ENCODE results near the gene IL4I1. TPM values are rescaled to one million over a fixed set of nuclear protein-coding genes. Genes with fewer than 3 reads are reported as not detected.

IL4I1 gene
- total and polyA plus RNA-seq, 10 donors: 1.1 to 20.2 (median 4.8) TPM

DNA sequence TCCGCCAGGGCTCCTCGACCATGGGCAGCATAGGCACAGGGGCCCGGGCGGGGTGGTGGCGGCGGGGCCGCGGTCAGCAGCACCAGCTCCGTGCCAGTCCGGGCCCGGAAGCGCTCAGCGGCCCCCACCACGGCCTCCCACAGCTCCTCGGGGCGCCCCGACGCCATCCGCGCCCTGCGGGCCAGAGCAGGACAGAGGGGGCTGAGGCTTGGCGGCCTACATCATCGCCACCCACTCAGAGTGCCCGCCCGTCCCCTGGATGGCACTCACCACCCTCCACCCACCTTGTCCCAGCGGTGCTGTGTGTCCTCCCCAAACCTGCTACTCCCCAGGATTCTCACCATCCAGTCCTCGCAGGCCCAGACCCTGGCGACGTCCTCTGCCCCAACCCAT lies 23.6 kb downstream of the IL4I1 start:
- no peak for DNase-seq
- H3K27me3 ChIP-seq (replicated peaks in 1 of 7): no peaks in the 10 kb centered on the region
- no peak overlapping the region for H3K4me3 ChIP-seq
- H3K36me3 ChIP-seq: peaks cover 0 to 41% (median 1%) of the 10 kb centered on the region in 6 donors
- TF ChIP-seq POLR2A (IDR thresholded peaks at IDR 0.05) (no peak), POLR2AphosphoS5 (IDR thresholded peaks at IDR 0.05) (no peak)
- TF ChIP-seq, protein P1, sequence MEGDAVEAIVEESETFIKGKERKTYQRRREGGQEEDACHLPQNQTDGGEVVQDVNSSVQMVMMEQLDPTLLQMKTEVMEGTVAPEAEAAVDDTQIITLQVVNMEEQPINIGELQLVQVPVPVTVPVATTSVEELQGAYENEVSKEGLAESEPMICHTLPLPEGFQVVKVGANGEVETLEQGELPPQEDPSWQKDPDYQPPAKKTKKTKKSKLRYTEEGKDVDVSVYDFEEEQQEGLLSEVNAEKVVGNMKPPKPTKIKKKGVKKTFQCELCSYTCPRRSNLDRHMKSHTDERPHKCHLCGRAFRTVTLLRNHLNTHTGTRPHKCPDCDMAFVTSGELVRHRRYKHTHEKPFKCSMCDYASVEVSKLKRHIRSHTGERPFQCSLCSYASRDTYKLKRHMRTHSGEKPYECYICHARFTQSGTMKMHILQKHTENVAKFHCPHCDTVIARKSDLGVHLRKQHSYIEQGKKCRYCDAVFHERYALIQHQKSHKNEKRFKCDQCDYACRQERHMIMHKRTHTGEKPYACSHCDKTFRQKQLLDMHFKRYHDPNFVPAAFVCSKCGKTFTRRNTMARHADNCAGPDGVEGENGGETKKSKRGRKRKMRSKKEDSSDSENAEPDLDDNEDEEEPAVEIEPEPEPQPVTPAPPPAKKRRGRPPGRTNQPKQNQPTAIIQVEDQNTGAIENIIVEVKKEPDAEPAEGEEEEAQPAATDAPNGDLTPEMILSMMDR (IDR thresholded peaks at IDR 0.05 in 8 of 11, conservative IDR thresholded peaks at IDR 0.05 in 3 of 11): no peak
- 89 to 97% (median 91%) methylated on average over 16 to 29 of the region's 29 CpGs for WGBS, 5 donors
- H3K4me1 ChIP-seq: peaks cover 19 to 76% (median 46%) of the 10 kb centered on the region in 6 donors
- H3K9me3 ChIP-seq: no peaks in the 10 kb centered on the region
- intact Hi-C loops (cut with DNase I; ENCODE audit: low total_unique reads): no loop called here
- peak overlapping the region in 1 of 8 donors; percentile 26 for H3K27ac ChIP-seq

DNA sequence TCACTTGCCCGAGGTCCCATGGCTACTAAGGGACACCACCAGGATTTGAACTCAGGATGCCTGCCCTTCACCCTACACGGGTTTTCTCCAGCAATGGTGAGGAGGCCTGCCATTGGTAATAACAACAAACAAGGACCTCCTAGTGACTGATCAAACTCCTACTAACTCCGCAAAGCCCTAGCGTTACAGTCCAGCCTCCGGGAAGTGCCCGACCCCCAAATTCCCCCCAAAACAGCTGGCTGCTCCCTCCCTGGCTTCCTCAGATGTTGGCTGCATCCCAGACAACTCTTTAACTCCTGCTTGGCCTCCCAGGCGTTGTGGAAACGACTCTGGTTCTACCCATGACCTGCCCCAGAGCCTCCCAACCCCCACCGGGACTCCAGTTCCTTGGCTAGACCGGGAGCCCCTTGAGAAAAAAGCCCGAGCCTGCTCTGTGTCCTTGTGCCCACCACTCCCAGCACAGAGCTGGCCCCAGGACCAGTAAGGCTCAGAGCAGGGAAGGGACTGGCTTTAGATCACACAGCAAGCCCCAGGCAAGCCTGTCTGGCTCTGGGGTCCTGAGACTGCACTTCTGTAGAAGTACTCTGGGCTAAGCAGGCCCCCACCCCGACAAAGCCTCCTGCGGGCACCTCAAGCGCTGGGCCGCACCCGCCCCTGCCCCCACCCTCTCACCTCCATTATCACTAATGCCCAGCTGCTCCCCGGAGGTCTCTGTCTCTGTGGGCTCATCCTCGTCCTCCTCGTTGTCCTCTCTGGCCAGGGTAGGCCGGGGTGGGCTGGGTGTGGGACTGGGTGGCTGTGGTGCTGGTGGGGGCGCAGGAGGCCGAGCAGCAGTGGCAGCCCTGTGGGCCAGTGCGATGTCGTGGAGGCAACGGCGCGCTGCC lies 24.2 kb downstream of the IL4I1 start:
- no peaks in the 10 kb centered on the region for H3K27me3 ChIP-seq (replicated peaks in 1 of 7)
- 84 to 94% (median 87%) methylated on average over 18 to 27 of the region's 27 CpGs for WGBS, 5 donors
- intact Hi-C loops (cut with DNase I; ENCODE audit: low total_unique reads): no loop called here

DNA sequence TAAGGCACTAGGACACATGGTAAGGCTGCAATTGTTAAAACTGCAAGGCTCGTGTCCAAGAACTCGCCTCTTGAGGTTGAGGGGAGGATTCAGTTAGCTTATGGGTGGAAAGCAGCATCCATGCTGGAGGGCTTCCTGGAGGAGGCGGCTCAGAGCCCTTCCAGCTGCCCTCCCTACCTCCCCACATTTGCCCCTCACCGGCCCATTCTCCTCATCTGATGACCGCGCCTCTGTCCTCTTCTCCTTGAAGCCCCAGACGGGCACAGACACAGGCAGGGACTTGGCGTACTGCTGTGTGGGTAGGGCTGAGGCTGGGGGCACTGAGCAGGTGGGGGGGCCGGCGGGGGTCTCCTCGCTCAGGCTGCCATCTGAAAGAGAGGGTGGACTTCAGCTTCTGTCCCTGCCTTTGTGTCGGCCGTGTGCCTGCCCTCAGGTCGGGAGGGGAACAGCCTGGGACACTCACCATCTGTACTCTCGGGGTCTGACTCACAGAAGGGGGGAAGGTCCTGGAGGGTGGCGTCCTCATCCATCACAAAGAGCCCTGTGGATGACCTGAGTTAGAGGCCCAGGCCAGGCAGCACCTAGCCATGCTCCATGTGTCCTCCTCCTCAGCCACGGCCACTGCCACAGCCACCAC lies 25.2 kb downstream of the IL4I1 start:
- WGBS, 5 donors: 82 to 96% (median 92%) methylated on average over 11 to 17 of the region's 17 CpGs
- DNase-seq: no peak
- Histone ChIP-seq H3K27ac (peak overlapping the region in 3 of 8 donors; percentile 95 to 98 (median 97)), H3K4me3 (no peak overlapping the region), H3K9me3 (no peaks in the 10 kb centered on the region), H3K27me3 (replicated peaks in 1 of 7) (no peaks in the 10 kb centered on the region), H3K36me3 (peaks cover 0 to 41% (median 1%) of the 10 kb centered on the region in 6 donors), H3K4me1 (peaks cover 23 to 85% (median 53%) of the 10 kb centered on the region in 6 donors)
- intact Hi-C loops (cut with DNase I; ENCODE audit: low total_unique reads): no loop called here
- TF ChIP-seq, protein P1 (IDR thresholded peaks at IDR 0.05 in 8 of 11, conservative IDR thresholded peaks at IDR 0.05 in 3 of 11): no peak
- TF ChIP-seq POLR2AphosphoS5 (IDR thresholded peaks at IDR 0.05): no peak
- TF ChIP-seq POLR2A (IDR thresholded peaks at IDR 0.05): no peak

More for the DNA sequence above, 24.2 kb downstream of the IL4I1 start:
- TF ChIP-seq, protein P1 (IDR thresholded peaks at IDR 0.05 in 8 of 11, conservative IDR thresholded peaks at IDR 0.05 in 3 of 11): no peak
- TF ChIP-seq POLR2A (IDR thresholded peaks at IDR 0.05) (no peak), POLR2AphosphoS5 (IDR thresholded peaks at IDR 0.05) (peak in 1 of 3 donors; percentile 31)
- Histone ChIP-seq H3K27ac (peak overlapping the region in 2 of 8 donors; percentile 9 to 26), H3K4me3 (no peak overlapping the region), H3K36me3 (peaks cover 0 to 41% (median 1%) of the 10 kb centered on the region in 6 donors), H3K9me3 (no peaks in the 10 kb centered on the region), H3K4me1 (peaks cover 19 to 80% (median 48%) of the 10 kb centered on the region in 6 donors)
- no peak for DNase-seq
